H9 (cell line): Measurements from ENCODE around the gene ASAP3. TPM values are rescaled to one million over a fixed set of nuclear protein-coding genes. Genes with fewer than 3 reads are reported as not detected.

Experiments used
- DNase-seq: peaks from one replicate; pipeline ENCODE4 v3.0.0-alpha.2; 2017
- H2AFZ ChIP-seq: one replicate; pipeline ENCODE4 v1.6.1; 2013; ENCODE audit warnings: mild to moderate bottlenecking, low read length, control low read depth, moderate library complexity
- H2AK5ac ChIP-seq: 2 replicates; pipeline ENCODE4 v1.6.1; 2013; ENCODE audit warnings: low read length, control low read depth, mixed read lengths; ENCODE audit not compliant: insufficient read length
- H2BK120ac ChIP-seq: one replicate; pipeline ENCODE4 v1.6.1; 2013; ENCODE audit warnings: low read depth, mild to moderate bottlenecking, low read length, control low read depth, inconsistent platforms; ENCODE audit not compliant: poor library complexity, severe bottlenecking
- H2BK12ac ChIP-seq: 2 replicates; pipeline ENCODE4 v1.6.1; 2013; ENCODE audit warnings: low read length, control low read depth, mixed read lengths, low read depth; ENCODE audit not compliant: insufficient read length
- H2BK15ac ChIP-seq: 2 replicates; pipeline ENCODE4 v1.6.1; 2013; ENCODE audit warnings: low read depth, low read length, control low read depth
- H2BK20ac ChIP-seq: one replicate; pipeline ENCODE4 v1.6.1; 2013; ENCODE audit warnings: low read depth, mild to moderate bottlenecking, low read length, control low read depth, inconsistent platforms; ENCODE audit not compliant: poor library complexity, severe bottlenecking
- H2BK5ac ChIP-seq: 2 replicates; pipeline ENCODE4 v1.6.1; 2013; ENCODE audit warnings: low read length, control low read depth, mixed read lengths; ENCODE audit not compliant: insufficient read length
- H3K14ac ChIP-seq: 2 replicates; pipeline ENCODE4 v1.6.1; 2013; ENCODE audit warnings: low read length, control low read depth; ENCODE audit not compliant: insufficient read depth
- H3K18ac ChIP-seq: 2 replicates; pipeline ENCODE4 v1.6.1; 2013; ENCODE audit warnings: low read depth, mild to moderate bottlenecking, mixed read lengths, low read length, control low read depth; ENCODE audit not compliant: insufficient read length
- H3K23ac ChIP-seq: 2 replicates; pipeline ENCODE4 v1.6.1; 2013; ENCODE audit warnings: low read length, control low read depth, mixed read lengths, low read depth; ENCODE audit not compliant: insufficient read length
- H3K23me2 ChIP-seq: 2 replicates; pipeline ENCODE4 v1.6.1; 2013; ENCODE audit warnings: low read depth, mild to moderate bottlenecking, mixed read lengths, low read length, control low read depth; ENCODE audit not compliant: insufficient read length, poor library complexity, severe bottlenecking
- H3K27ac ChIP-seq: 2 replicates; pipeline ENCODE4 v1.5.1; 2013; ENCODE audit warnings: low read length, control low read depth, mixed read lengths, low read depth; ENCODE audit not compliant: insufficient read length
- H3K27me3 ChIP-seq: 2 replicates; pipeline ENCODE4 v1.6.1; 2013; ENCODE audit warnings: low read length, control low read depth, inconsistent platforms; ENCODE audit not compliant: insufficient read depth
- H3K4ac ChIP-seq: 2 replicates; pipeline ENCODE4 v1.6.1; 2013; ENCODE audit warnings: low read depth, mild to moderate bottlenecking, control low read depth, inconsistent platforms, low read length, moderate library complexity
- H3K4me1 ChIP-seq: 2 replicates; pipeline ENCODE4 v1.6.1; 2013; ENCODE audit warnings: low read length, control low read depth, inconsistent platforms; ENCODE audit not compliant: insufficient read depth
- H3K4me2 ChIP-seq: 2 replicates; pipeline ENCODE4 v1.6.1; 2013; ENCODE audit warnings: low read length, control low read depth, mixed read lengths; ENCODE audit not compliant: insufficient read length, insufficient read depth
- H3K56ac ChIP-seq: 2 replicates; pipeline ENCODE4 v1.6.1; 2013; ENCODE audit warnings: low read depth, mild to moderate bottlenecking, mixed read lengths, low read length, control low read depth; ENCODE audit not compliant: insufficient read length
- H3K79me1 ChIP-seq: 2 replicates; pipeline ENCODE4 v1.6.1; 2013; ENCODE audit warnings: low read depth, mild to moderate bottlenecking, moderate library complexity, low read length, control low read depth, inconsistent platforms; ENCODE audit not compliant: insufficient read depth, poor library complexity, severe bottlenecking
- H3K79me2 ChIP-seq: 2 replicates; pipeline ENCODE4 v1.6.1; 2013; ENCODE audit warnings: low read length, control low read depth, inconsistent platforms; ENCODE audit not compliant: insufficient read depth
- H3K9ac ChIP-seq: 2 replicates; pipeline ENCODE4 v1.6.1; 2013; ENCODE audit warnings: low read length, control low read depth, mixed read lengths; ENCODE audit not compliant: insufficient read length; ENCODE audit errors: extremely low read depth
- H3K9me3 ChIP-seq: one replicate; pipeline ENCODE4 v1.6.1; 2013; ENCODE audit warnings: low read depth, low read length, inconsistent platforms; ENCODE audit not compliant: control insufficient read depth
- H3T11ph ChIP-seq: one replicate; pipeline ENCODE4 v1.6.1; 2013; ENCODE audit warnings: mild to moderate bottlenecking, low read length, control low read depth, inconsistent platforms
- H4K20me1 ChIP-seq: one replicate; pipeline ENCODE4 v1.6.1; 2013; ENCODE audit not compliant: control insufficient read depth, insufficient read length, insufficient read depth
- H4K5ac ChIP-seq: 2 replicates; pipeline ENCODE4 v1.6.1; 2013; ENCODE audit warnings: low read depth, mild to moderate bottlenecking, mixed read lengths, low read length, control low read depth; ENCODE audit not compliant: insufficient read length
- H4K8ac ChIP-seq: replicated peaks from 2 replicates; pipeline ENCODE4 v1.6.1; 2013; ENCODE audit warnings: low read length, control low read depth, mixed read lengths, low read depth; ENCODE audit not compliant: insufficient read length
- H4K91ac ChIP-seq: 2 replicates; pipeline ENCODE4 v1.6.1; 2013; ENCODE audit warnings: low read depth, mild to moderate bottlenecking, moderate library complexity, mixed read lengths, low read length, control low read depth; ENCODE audit not compliant: insufficient read length
- H3K27ac Mint-ChIP-seq, 3 experiments: 2 replicates in 2 of 3; 3 replicates in 1 of 3; pipeline ENCODE4 v1.8.0; 2020 to 2021; ENCODE audit warnings: mixed read lengths in 3 of 3, mild to moderate bottlenecking in 1 of 3, moderate library complexity in 1 of 3
- H3K27me3 Mint-ChIP-seq: 2 replicates; pipeline ENCODE4 v1.8.0; 2021; ENCODE audit warnings: low read depth, mild to moderate bottlenecking, moderate library complexity, mixed read lengths
- H3K36me3 Mint-ChIP-seq, 3 experiments: 2 replicates in 2 of 3; 3 replicates in 1 of 3; pipeline ENCODE4 v1.8.0; 2020 to 2021; ENCODE audit warnings: low read depth in 3 of 3, mixed read lengths in 3 of 3; ENCODE audit not compliant: insufficient read depth in 1 of 3
- H3K4me1 Mint-ChIP-seq, 2 experiments: 2 replicates each; pipeline ENCODE4 v1.8.0; 2020; ENCODE audit warnings: mixed read lengths in 2 of 2
- H3K4me3 Mint-ChIP-seq, 2 experiments: 2 replicates in 1 of 2; 3 replicates in 1 of 2; pipeline ENCODE4 v1.8.0; 2020 to 2021; ENCODE audit warnings: mild to moderate bottlenecking in 2 of 2, mixed read lengths in 2 of 2, moderate library complexity in 1 of 2
- H3K9me3 Mint-ChIP-seq, 2 experiments: 2 replicates in 1 of 2; 3 replicates in 1 of 2; pipeline ENCODE4 v1.8.0; 2020; ENCODE audit warnings: mild to moderate bottlenecking in 2 of 2, mixed read lengths in 2 of 2, moderate library complexity in 1 of 2
- WGBS: extraction: QIAGEN DNeasy Blood & Tissue Kit; methylation state at CpG from one replicate; pipeline ENCODE4 v1.1.7; 2013; ENCODE audit warnings: missing lambda C conversion rate, low lambda C conversion rate, mixed read lengths; ENCODE audit not compliant: insufficient read length; ENCODE audit errors: extremely low coverage; 5-methylcytosine and 5-hydroxymethylcytosine counted together
- total RNA-seq: library from RNA; stranded (reverse); gene quantifications from 2 replicates; pipeline ENCODE4 v1.2.1, GENCODE V29; 2021
- TF ChIP-seq, protein P1 (sequence below): fragments of 200-600 bp; sonication (generic); conservative IDR thresholded peaks from 3 replicates; pipeline ENCODE4 v1.8.0; 2021; ENCODE audit warnings: antibody characterized with exemption, mild to moderate bottlenecking

Gene ASAP3
- total RNA-seq, 1 experiment from 2014 or later: 26.7 TPM

DNA sequence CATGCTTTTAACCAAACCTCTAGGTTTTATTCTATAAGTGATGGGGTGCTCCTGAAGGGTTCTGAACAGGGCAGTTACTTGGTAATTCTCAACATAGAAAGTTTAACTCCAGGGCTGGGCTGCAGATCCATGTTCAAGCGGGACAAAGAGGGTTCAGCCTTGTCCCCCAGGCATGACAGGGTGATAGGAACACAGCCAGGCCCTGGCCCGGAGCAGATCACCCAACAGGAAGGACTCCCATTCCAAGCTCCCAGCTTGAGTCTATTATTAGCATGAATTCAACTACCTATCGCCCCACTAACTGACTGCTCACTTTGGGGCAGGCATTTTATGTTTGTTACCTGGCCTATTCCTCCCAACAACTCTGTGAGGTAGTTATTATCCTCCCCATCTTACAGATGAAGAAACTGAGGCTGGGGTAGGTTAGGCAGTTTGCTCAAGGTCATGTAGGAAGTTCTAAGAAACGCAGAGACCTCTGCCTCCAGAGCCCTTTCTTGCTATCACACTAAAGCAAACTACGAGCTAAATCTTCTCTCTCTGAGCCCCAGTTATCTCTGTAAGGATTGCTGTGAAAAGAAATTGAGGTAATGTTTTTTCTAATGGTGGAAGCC lies 14.5 kb downstream of the ASAP3 start:
- H3K27me3 Mint-ChIP-seq: no peaks in the 10 kb centered on the region; the same call in 1 of the 2 replicates
- no peak overlapping the region for H2AK5ac ChIP-seq
- no peaks in the 10 kb centered on the region for H3K23me2 ChIP-seq
- no peak overlapping the region for H3K18ac ChIP-seq
- no peak overlapping the region for H3K4ac ChIP-seq
- no CpG with 5 or more reads among the region's 5 CpGs for WGBS
- H2BK15ac ChIP-seq: no peak overlapping the region
- H3K4me1 Mint-ChIP-seq: peaks cover 0 to 7% of the 10 kb centered on the region in 2 experiments; a peak in 2 of 4 replicates
- H2AFZ ChIP-seq: no peak overlapping the region
- H3K56ac ChIP-seq: no peak overlapping the region
- H3K9me3 Mint-ChIP-seq: no peaks in the 10 kb centered on the region
- H4K8ac ChIP-seq: no peak overlapping the region
- H3K9me3 ChIP-seq: no peaks in the 10 kb centered on the region
- no peak overlapping the region for H4K5ac ChIP-seq
- no peak overlapping the region for H3K23ac ChIP-seq
- no peak overlapping the region for H4K91ac ChIP-seq
- TF ChIP-seq, protein P1, sequence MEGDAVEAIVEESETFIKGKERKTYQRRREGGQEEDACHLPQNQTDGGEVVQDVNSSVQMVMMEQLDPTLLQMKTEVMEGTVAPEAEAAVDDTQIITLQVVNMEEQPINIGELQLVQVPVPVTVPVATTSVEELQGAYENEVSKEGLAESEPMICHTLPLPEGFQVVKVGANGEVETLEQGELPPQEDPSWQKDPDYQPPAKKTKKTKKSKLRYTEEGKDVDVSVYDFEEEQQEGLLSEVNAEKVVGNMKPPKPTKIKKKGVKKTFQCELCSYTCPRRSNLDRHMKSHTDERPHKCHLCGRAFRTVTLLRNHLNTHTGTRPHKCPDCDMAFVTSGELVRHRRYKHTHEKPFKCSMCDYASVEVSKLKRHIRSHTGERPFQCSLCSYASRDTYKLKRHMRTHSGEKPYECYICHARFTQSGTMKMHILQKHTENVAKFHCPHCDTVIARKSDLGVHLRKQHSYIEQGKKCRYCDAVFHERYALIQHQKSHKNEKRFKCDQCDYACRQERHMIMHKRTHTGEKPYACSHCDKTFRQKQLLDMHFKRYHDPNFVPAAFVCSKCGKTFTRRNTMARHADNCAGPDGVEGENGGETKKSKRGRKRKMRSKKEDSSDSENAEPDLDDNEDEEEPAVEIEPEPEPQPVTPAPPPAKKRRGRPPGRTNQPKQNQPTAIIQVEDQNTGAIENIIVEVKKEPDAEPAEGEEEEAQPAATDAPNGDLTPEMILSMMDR: no peak
- no peak overlapping the region for H2BK5ac ChIP-seq
- H2BK12ac ChIP-seq: no peak overlapping the region
- no peak overlapping the region for H3K4me3 Mint-ChIP-seq
- H4K20me1 ChIP-seq: no peaks in the 10 kb centered on the region
- no peak overlapping the region for H2BK120ac ChIP-seq
- H3K4me1 ChIP-seq: no peaks in the 10 kb centered on the region
- DNase-seq: no peak
- H3K14ac ChIP-seq: no peak overlapping the region
- no peak overlapping the region for H3K27ac ChIP-seq
- no peaks in the 10 kb centered on the region for H3K79me2 ChIP-seq
- no peaks in the 10 kb centered on the region; a peak in 1 of 7 replicates for H3K36me3 Mint-ChIP-seq
- H3K4me2 ChIP-seq: no peak overlapping the region
- no peaks in the 10 kb centered on the region for H3K79me1 ChIP-seq
- no peak overlapping the region for H3K9ac ChIP-seq
- no peak overlapping the region for H2BK20ac ChIP-seq
- no peak overlapping the region for H3T11ph ChIP-seq
- H3K27ac Mint-ChIP-seq: no peak overlapping the region; a peak in 1 of 7 replicates
- no peaks in the 10 kb centered on the region for H3K27me3 ChIP-seq
